ENCODE results near the gene ZSWIM4.

DNA sequence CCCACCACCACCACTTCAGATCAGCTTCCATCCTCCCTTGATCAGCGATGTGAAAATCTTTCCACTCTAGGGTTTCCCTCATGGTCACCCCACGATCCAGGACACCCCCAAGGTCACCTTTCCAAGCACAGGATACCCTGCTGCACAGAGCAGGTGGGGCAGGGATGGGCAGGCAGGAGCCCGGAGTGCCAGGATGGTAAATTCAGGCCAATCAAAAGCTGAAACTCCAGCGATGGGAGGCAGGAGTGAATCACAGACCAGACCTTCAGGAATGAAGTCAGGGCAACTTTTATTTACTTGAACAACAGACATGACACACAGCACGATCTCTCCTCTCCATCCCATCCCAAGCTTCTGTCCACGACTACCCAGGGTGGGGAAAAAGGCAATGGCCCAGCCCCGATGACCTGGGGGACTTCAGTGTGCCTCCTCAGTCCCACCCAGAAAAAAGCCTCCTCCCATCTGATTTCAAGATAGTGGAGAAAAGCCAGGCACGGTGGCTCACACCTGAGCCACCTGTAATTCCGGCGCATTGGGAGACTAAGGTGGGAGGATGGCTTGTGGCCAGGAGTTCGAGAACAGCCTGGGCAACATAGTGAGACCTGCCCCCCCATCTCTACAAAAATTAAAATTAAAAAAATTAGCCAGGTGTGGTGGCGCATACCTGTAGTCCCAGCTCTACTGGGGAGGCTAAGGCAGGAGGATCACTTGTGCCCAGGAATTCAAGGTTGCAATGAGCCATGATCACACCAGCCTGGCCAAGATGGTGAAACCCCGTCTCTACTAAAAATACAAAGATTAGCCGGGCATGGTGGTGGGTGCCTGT, 39.2 kb downstream of the ZSWIM4 start:
- TF ChIP-seq POLR2A (IDR thresholded peaks at IDR 0.05): no peak
- TF ChIP-seq CTCF (IDR thresholded peaks at IDR 0.05): no peak
